Lower leg skin (tissue), 4 donors: ENCODE measurements around the gene EVX1. TPM values are rescaled to one million over a fixed set of nuclear protein-coding genes. Genes with fewer than 3 reads are reported as not detected.

Experiments used
- DNase-seq, 2 donors: peaks; one replicate each; pipeline ENCODE4 v3.0.0-alpha.2; 2019; ENCODE audit warnings: low spot score in 2 of 2
- H3K4me3 ChIP-seq: fragments of 200-600 bp; sonication (generic); 2 replicates; pipeline ENCODE4 v1.5.1; 2017; ENCODE audit warnings: mild to moderate bottlenecking, low read depth; ENCODE audit not compliant: poor library complexity, severe bottlenecking
- CTCF ChIP-seq, 3 donors: fragments of 450-650 bp; IDR thresholded peaks; one replicate each; pipeline ENCODE4 v1.5.1; 2016; ENCODE audit warnings: antibody characterized with exemption in 3 of 3, mild to moderate bottlenecking in 3 of 3, moderate library complexity in 2 of 3
- POLR2A ChIP-seq, 2 donors: fragments of 450-650 bp; IDR thresholded peaks; one replicate each; pipeline ENCODE4 v1.6.1; 2016 to 2017; ENCODE audit warnings: antibody characterized with exemption in 2 of 2, mild to moderate bottlenecking in 1 of 2, moderate library complexity in 1 of 2
- WGBS, 2 donors: methylation state at CpG; one replicate each; pipeline ENCODE4 v1.1.5; 2018; 5-methylcytosine and 5-hydroxymethylcytosine counted together
- intact Hi-C: fragments of 100-400 bp; cut with DNase I; formaldehyde crosslinking; loops from one replicate; pipeline ENCODE4 v1.15.0; 2023; ENCODE audit warnings: low total_unique reads
- total RNA-seq, 4 donors: library from RNA; depleted of rRNA; stranded (reverse); fragments of >200 nt; gene quantifications; one replicate each; pipeline ENCODE4 v1.1.0, GENCODE V29; 2016

Gene EVX1
- total RNA-seq, 4 donors from 2014 or later: not detected

- intact Hi-C loops: no loop called here
- TF ChIP-seq CTCF (IDR thresholded peaks at IDR 0.05) (no peak), POLR2A (IDR thresholded peaks at IDR 0.05) (no peak)
- no peak overlapping the region for H3K4me3 ChIP-seq
- DNase-seq: peak in 1 of 2 donors; percentile 87
- 9 to 11% methylated on average over 40 to 51 of the region's 66 CpGs for WGBS, 2 donors
Observed at GRCh38 chr7:27235387-27236311, 7.0 kb upstream of the EVX1 start.

- H3K4me3 ChIP-seq: no peak overlapping the region
- DNase-seq: no peak
- no peak for TF ChIP-seq CTCF (IDR thresholded peaks at IDR 0.05)
- no peak for TF ChIP-seq POLR2A (IDR thresholded peaks at IDR 0.05)
- intact Hi-C loops: no loop called here
- 81 to 84% methylated on average over 1 of the region's 1 CpG for WGBS, 2 donors
Observed at GRCh38 chr7:27237735-27238334, 4.8 kb upstream of the EVX1 start.

GRCh38 chr7:27238979-27239386 lies 3.6 kb upstream of the EVX1 start:
- TF ChIP-seq POLR2A (IDR thresholded peaks at IDR 0.05): no peak
- no peak overlapping the region for H3K4me3 ChIP-seq
- intact Hi-C loops: no loop called here
- 62 to 74% methylated on average over 15 of the region's 15 CpGs for WGBS, 2 donors
- DNase-seq: no peak

GRCh38 chr7:27239387-27240014 lies 3.1 kb upstream of the EVX1 start:
- no peak overlapping the region for H3K4me3 ChIP-seq
- TF ChIP-seq POLR2A (IDR thresholded peaks at IDR 0.05) (no peak), CTCF (IDR thresholded peaks at IDR 0.05) (no peak)
- WGBS, 2 donors: 15 to 16% methylated on average over 51 to 55 of the region's 55 CpGs
- intact Hi-C loops: no loop called here
- DNase-seq: no peak

- intact Hi-C loops: no loop called here
- no peak for TF ChIP-seq POLR2A (IDR thresholded peaks at IDR 0.05)
- no peak overlapping the region for H3K4me3 ChIP-seq
- DNase-seq: no peak
- WGBS, 2 donors: 12 to 21% methylated on average over 18 of the region's 18 CpGs
Observed at GRCh38 chr7:27240015-27240731, 2.4 kb upstream of the EVX1 start.

- no peak overlapping the region for H3K4me3 ChIP-seq
- WGBS, 2 donors: 30 to 31% methylated on average over 17 of the region's 17 CpGs
- no peak for DNase-seq
- intact Hi-C loops: no loop called here
- TF ChIP-seq CTCF (IDR thresholded peaks at IDR 0.05) (no peak), POLR2A (IDR thresholded peaks at IDR 0.05) (no peak)
Observed at GRCh38 chr7:27241189-27242056, 1.2 kb upstream of the EVX1 start.
